GM12878 (cell line): Measurements from ENCODE around the gene GTSF1L. TPM values are rescaled to one million over a fixed set of nuclear protein-coding genes. Genes with fewer than 3 reads are reported as not detected.

Experiments used
- ATAC-seq: fragments of 200-7000 bp; cut with Tn5 transposase; 3 replicates; pipeline ENCODE4 v1.9.1; 2020; ENCODE audit warnings: mild to moderate bottlenecking, moderate library complexity
- BruUV-seq: library from RNA; stranded (reverse); fragments of 400-500 nt; replicated peaks from 2 replicates; lab custom pipeline; 2021; lab: Mats Ljungman, UMichigan
- CTCF ChIA-PET: fragments of 300-600 bp; sonication (Branson Sonifier 250); formaldehyde crosslinking; extraction: SDS; loops from one replicate; lab custom pipeline; 2021; ENCODE audit warnings: inconsistent platforms; lab: Yijun Ruan, JAX
- POLR2A ChIA-PET: fragments of 350-600 bp; formaldehyde crosslinking; extraction: SDS; loops from one replicate; lab custom pipeline; 2021; ENCODE audit warnings: inconsistent platforms; lab: Charles Lee
- RAD21 ChIA-PET: fragments of 300-600 bp; sonication (Branson Sonifier 250); formaldehyde crosslinking; loops from one replicate; lab custom pipeline; 2023; ENCODE audit warnings: antibody characterized with exemption; ENCODE audit not compliant: unreplicated experiment; lab: Charles Lee
- SMC1A ChIA-PET: fragments of 300-600 bp; sonication (Branson Sonifier 250); formaldehyde crosslinking; loops from one replicate; lab custom pipeline; 2023; ENCODE audit not compliant: unreplicated experiment, uncharacterized antibody; lab: Charles Lee
- DNase-seq: peaks from one replicate; pipeline ENCODE4 v3.0.0-alpha.2; 2011; ENCODE audit warnings: low read depth, low spot score
- FAIRE-seq: peaks from 3 replicates; lab custom pipeline; 2011; peaks lifted over from hg19 to GRCh38; lab: Jason Lieb, UNC
- H2AFZ ChIP-seq: 2 replicates; pipeline ENCODE4 v1.6.0; 2011; ENCODE audit warnings: low read depth, low read length, control low read depth; ENCODE audit not compliant: control insufficient read depth
- H3K27ac ChIP-seq: 2 replicates; pipeline ENCODE4 v1.5.1; 2011; ENCODE audit warnings: control low read depth; ENCODE audit not compliant: control insufficient read depth, insufficient read depth
- H3K27me3 ChIP-seq, 2 experiments: replicated peaks in 1 of 2; 2 replicates each; pipeline versions ENCODE4 v1.6.0 to v1.6.1; 2011; ENCODE audit warnings: low read length in 1 of 2; ENCODE audit not compliant: control insufficient read depth in 2 of 2, insufficient read depth in 2 of 2
- H3K36me3 ChIP-seq, 2 experiments: 2 replicates each; pipeline ENCODE4 v1.5.1; 2011; ENCODE audit warnings: low read length in 1 of 2; ENCODE audit not compliant: control insufficient read depth in 2 of 2, insufficient read depth in 2 of 2
- H3K4me1 ChIP-seq: 2 replicates; pipeline ENCODE4 v1.6.1; 2011; ENCODE audit warnings: mild to moderate bottlenecking, low read length, moderate library complexity, mixed read lengths; ENCODE audit not compliant: control insufficient read depth, insufficient read depth
- H3K4me2 ChIP-seq: 2 replicates; pipeline ENCODE4 v1.6.0; 2011; ENCODE audit warnings: control low read depth; ENCODE audit not compliant: control insufficient read depth, insufficient read depth
- H3K4me3 ChIP-seq: fragments of 200-600 bp; sonication (generic); 2 replicates; pipeline ENCODE4 v1.5.1; 2016
- H3K79me2 ChIP-seq: 2 replicates; pipeline ENCODE4 v1.6.0; 2011; ENCODE audit warnings: low read length; ENCODE audit not compliant: control insufficient read depth, insufficient read depth
- H3K9ac ChIP-seq: 2 replicates; pipeline ENCODE4 v1.8.0; 2011; ENCODE audit warnings: low read length, control low read depth, mixed read lengths; ENCODE audit not compliant: control insufficient read depth, insufficient read depth
- H3K9me3 ChIP-seq: replicated peaks from 3 replicates; pipeline ENCODE4 v1.5.1; 2011; ENCODE audit warnings: mild to moderate bottlenecking, low read length; ENCODE audit not compliant: control insufficient read depth, insufficient read depth
- H4K20me1 ChIP-seq: 2 replicates; pipeline ENCODE4 v1.6.0; 2011; ENCODE audit not compliant: control insufficient read depth, insufficient read depth
- ATF3 ChIP-seq: IDR thresholded peaks from 2 replicates; pipeline ENCODE4 v1.6.1; 2011; ENCODE audit warnings: low read depth, mild to moderate bottlenecking, low read length, moderate library complexity, borderline replicate concordance; ENCODE audit errors: extremely low read depth
- CEBPB ChIP-seq, 2 experiments: fragments of 150-350 bp in 1 of 2; IDR thresholded peaks; 2 replicates each; pipeline ENCODE4 v1.6.1; 2012 to 2014; ENCODE audit warnings: low read depth in 2 of 2, low read length in 2 of 2, borderline replicate concordance in 1 of 2, inconsistent platforms in 1 of 2
- CEBPZ ChIP-seq: fragments of 150-350 bp; IDR thresholded peaks from 2 replicates; pipeline ENCODE4 v1.6.1; 2016; ENCODE audit warnings: low read depth, low read length
- CHD2 ChIP-seq: IDR thresholded peaks from 2 replicates; pipeline ENCODE4 v1.6.1; 2011; ENCODE audit warnings: low read depth, low read length, improper control_type of control experiment, borderline replicate concordance
- IKZF2 ChIP-seq, 2 experiments: fragments of 450-650 bp; IDR thresholded peaks; 2 replicates each; pipeline ENCODE4 v1.6.1; 2017; ENCODE audit warnings: mild to moderate bottlenecking in 2 of 2, moderate library complexity in 2 of 2
- NFYA ChIP-seq: IDR thresholded peaks from 2 replicates; pipeline ENCODE4 v1.6.1; 2011; ENCODE audit warnings: low read depth, mild to moderate bottlenecking, low read length, improper control_type of control experiment, borderline replicate concordance
- SIN3A ChIP-seq: IDR thresholded peaks from 2 replicates; pipeline ENCODE4 v1.6.1; 2012; ENCODE audit warnings: low read depth, low read length, improper control_type of control experiment
- SMC3 ChIP-seq: IDR thresholded peaks from 2 replicates; pipeline ENCODE4 v1.6.1; 2011; ENCODE audit warnings: low read length, improper control_type of control experiment, borderline replicate concordance
- SREBF2 ChIP-seq: IDR thresholded peaks from 2 replicates; pipeline ENCODE4 v1.6.1; 2012; ENCODE audit warnings: mild to moderate bottlenecking, low read length
- WRNIP1 ChIP-seq: IDR thresholded peaks from 2 replicates; pipeline ENCODE4 v1.6.1; 2011; ENCODE audit warnings: low read depth, low read length, improper control_type of control experiment, borderline replicate concordance
- WGBS: methylation state at CpG from one replicate; pipeline ENCODE4 v1.1.6; 2016; ENCODE audit warnings: low lambda C conversion rate; ENCODE audit not compliant: insufficient replicate concordance, insufficient coverage; ENCODE audit errors: missing lambda C conversion rate; 5-methylcytosine and 5-hydroxymethylcytosine counted together
- in situ Hi-C: fragments of 300-500 bp; cut with MboI; formaldehyde crosslinking; loops from 9 replicates; pipeline ENCODE4 v1.14.3; 2018; ENCODE audit warnings: mixed read lengths
- intact Hi-C: fragments of 100-400 bp; cut with micrococcal nuclease; formaldehyde crosslinking; loops from one replicate; pipeline ENCODE4 v1.14.2; 2022; ENCODE audit not compliant: unreplicated experiment
- polyA plus RNA-seq, 11 experiments: library from polyadenylated mRNA; depleted of rRNA in 4 of 11; unstranded in 6 of 11; stranded (reverse) in 5 of 11; fragments of >200 nt; fragmentation: Nextera tagmentation in 4 of 11; fragmentation: Illumina TruSeq in 1 of 11; extraction: Ambion mirVana in 4 of 11; extraction: Trizol in 1 of 11; gene quantifications; 1 replicate in 1 of 11; 2 replicates in 10 of 11; pipeline versions ENCODE4 v1.2.1 to v1.2.3, GENCODE V29; 2011 to 2016; ENCODE audit warnings: inconsistent platforms in 2 of 11, missing spikeins in 2 of 11, low read depth in 1 of 11
- total RNA-seq, 4 experiments: library from RNA; depleted of rRNA in 3 of 4; stranded (reverse); fragments of >200 nt in 3 of 4; fragmentation: Illumina TruSeq in 1 of 4; extraction: Trizol in 1 of 4; gene quantifications; 2 replicates each; pipeline versions ENCODE4 v1.2.1 to v1.2.3, GENCODE V29; 2013 to 2021

The GTSF1L gene
- total and polyA plus RNA-seq, 10 of the 15 experiments (the other 5 are each of a cell fraction or from before 2014, with no cell fraction given): 0.56 to 2.4 (median 1.3) TPM

- Histone ChIP-seq H3K9ac (no peak overlapping the region), H3K27ac (no peak overlapping the region), H3K4me2 (no peak overlapping the region), H3K4me3 (no peak overlapping the region), H2AFZ (no peak overlapping the region), H3K4me1 (no peaks in the 10 kb centered on the region), H3K36me3 (no peaks in the 10 kb centered on the region), H3K9me3 (no peaks in the 10 kb centered on the region), H3K79me2 (no peaks in the 10 kb centered on the region), H4K20me1 (no peaks in the 10 kb centered on the region), H3K27me3 (no peaks in the 10 kb centered on the region)
- DNase-seq (no peak), ATAC-seq (no peak), FAIRE-seq (no peak)
- POLR2A ChIA-PET: no interaction called here
- TF ChIP-seq SREBF2 (no peak), CHD2 (no peak), ATF3 (no peak), IKZF2 (IDR thresholded peaks at IDR 0.05) (no peak)
- no TSS peak for BruUV-seq
- CTCF ChIA-PET: interaction anchor here (1.3 kb wide), 1 partner anchor 74 kb away, joined by 3 read pairs; no protein-coding TSS in a partner anchor
- intact Hi-C loops (no loop called here), in situ Hi-C loops (no loop called here)
- RAD21 ChIA-PET: no interaction called here
- SMC1A ChIA-PET: no interaction called here
- WGBS: 77% methylated on average over 9 of the region's 9 CpGs
Observed at GRCh38 chr20:43766917-43767316, 40.1 kb upstream of the GTSF1L start.

GRCh38 chr20:43766385-43766784 lies 39.6 kb upstream of the GTSF1L start:
- CTCF ChIA-PET: interaction anchor here (1.3 kb wide), 1 partner anchor 74 kb away, joined by 3 read pairs; no protein-coding TSS in a partner anchor
- Histone ChIP-seq H3K27me3 (no peaks in the 10 kb centered on the region), H4K20me1 (no peaks in the 10 kb centered on the region), H3K36me3 (no peaks in the 10 kb centered on the region), H3K4me3 (no peak overlapping the region), H3K4me2 (no peak overlapping the region), H3K27ac (no peak overlapping the region), H3K79me2 (no peaks in the 10 kb centered on the region), H3K4me1 (no peaks in the 10 kb centered on the region), H3K9me3 (no peaks in the 10 kb centered on the region), H2AFZ (no peak overlapping the region), H3K9ac (no peak overlapping the region)
- RAD21 ChIA-PET: no interaction called here
- POLR2A ChIA-PET: no interaction called here
- DNase-seq (no peak), ATAC-seq (no peak), FAIRE-seq (no peak)
- BruUV-seq: no TSS peak
- intact Hi-C loops (no loop called here), in situ Hi-C loops (no loop called here)
- WGBS: 55% methylated on average over 6 of the region's 6 CpGs
- SMC1A ChIA-PET: interaction anchor here (0.8 to 1.0 kb wide), 2 partner anchors 10 to 15 kb away, joined by 3 to 4 read pairs; no protein-coding TSS in a partner anchor
- TF ChIP-seq NFYA (no peak), CEBPZ (no peak), SIN3A (no peak), CEBPB (IDR thresholded peaks at IDR 0.05; ENCODE audit: borderline replicate concordance in 1 of 2, low read depth in 2 of 2, low read length in 2 of 2) (no peak), WRNIP1 (no peak), SMC3 (no peak)
